NCI-H2081 (cell line): ENCODE measurements around the gene TESK2.
A peak's percentile ranks its signal among the peaks of the same experiment; 100 is the strongest.
"Not testable (repeated sequence)": the region's sequence is repeated elsewhere in the genome, so short reads cannot be mapped to it uniquely, and the experiment has no call there.

ENCODE experiments used
- DNase-seq, 2 experiments: peaks; one replicate each; lab custom pipeline; 2025; lab: John Stamatoyannopoulos, UW

TESK2 gene, protein sequence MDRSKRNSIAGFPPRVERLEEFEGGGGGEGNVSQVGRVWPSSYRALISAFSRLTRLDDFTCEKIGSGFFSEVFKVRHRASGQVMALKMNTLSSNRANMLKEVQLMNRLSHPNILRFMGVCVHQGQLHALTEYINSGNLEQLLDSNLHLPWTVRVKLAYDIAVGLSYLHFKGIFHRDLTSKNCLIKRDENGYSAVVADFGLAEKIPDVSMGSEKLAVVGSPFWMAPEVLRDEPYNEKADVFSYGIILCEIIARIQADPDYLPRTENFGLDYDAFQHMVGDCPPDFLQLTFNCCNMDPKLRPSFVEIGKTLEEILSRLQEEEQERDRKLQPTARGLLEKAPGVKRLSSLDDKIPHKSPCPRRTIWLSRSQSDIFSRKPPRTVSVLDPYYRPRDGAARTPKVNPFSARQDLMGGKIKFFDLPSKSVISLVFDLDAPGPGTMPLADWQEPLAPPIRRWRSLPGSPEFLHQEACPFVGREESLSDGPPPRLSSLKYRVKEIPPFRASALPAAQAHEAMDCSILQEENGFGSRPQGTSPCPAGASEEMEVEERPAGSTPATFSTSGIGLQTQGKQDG

DNA sequence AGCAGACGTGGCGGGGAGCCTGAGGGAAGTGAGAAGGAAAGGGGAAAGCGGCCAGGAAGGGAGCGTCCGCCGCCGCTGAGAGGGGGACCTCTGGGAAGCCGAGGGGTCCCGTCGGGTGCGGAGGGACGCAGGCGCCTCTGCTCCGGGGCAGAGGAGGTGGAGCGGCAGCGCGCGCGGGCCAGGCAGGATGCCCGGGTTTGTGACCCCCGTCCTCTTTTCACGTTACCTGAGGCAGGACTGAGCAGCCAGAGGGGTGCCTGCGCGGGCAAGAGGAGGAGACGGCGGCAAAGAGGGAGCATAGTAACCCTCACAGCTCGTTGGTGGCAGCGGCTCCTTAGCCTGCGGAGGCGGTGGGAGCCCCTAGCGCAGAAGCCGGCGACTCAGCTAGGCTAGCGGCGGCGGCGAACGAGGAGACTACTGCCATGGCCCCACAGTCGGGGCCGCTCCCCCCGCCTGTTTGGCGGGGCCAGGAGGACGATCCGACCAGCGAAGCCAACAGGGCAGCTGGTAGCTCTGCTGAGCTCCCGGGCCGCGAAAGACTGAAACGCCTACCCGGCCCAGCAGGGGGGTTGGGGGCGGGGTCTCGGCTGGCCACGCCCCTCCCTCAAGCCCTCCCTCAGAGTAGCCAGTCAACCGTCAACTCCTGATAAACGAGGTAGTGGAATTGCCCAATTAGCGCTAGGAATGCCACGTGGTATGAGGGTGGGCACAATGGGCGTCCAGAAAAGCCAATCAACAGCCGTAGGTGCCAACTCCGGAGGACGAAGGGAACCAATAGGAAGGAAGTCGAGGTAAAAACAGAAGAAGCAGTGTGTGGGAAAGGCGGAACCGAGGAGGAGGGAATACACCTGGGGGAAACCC, at the start of gene TESK2:
Gene TESK2 (minus strand): TSS at position 538 of the 861 bp plus-strand sequence. CDS start 33,378 bp downstream, outside the sequence.
- DNase-seq = peak; percentile 100

DNA sequence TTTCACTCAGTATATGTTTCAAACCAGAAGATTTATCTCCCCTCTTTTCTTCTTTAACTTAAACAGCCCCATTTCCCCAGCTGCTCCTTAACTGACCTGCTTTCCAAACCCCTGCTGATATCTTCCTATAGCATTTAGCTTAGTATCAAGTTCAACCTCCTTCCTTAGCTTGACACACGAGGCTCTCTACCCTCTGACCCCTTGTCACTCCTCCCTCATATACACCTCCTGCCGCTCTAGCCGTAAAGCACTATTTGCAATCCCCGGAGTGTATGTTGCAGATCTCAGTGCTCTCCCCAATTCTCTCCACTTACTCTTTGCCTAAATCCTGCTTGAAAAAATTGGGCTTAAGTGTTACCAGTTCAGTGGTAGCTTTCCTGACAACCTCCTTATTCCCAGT, 45.9 kb upstream of the TESK2 start:
- no peak for DNase-seq

DNA sequence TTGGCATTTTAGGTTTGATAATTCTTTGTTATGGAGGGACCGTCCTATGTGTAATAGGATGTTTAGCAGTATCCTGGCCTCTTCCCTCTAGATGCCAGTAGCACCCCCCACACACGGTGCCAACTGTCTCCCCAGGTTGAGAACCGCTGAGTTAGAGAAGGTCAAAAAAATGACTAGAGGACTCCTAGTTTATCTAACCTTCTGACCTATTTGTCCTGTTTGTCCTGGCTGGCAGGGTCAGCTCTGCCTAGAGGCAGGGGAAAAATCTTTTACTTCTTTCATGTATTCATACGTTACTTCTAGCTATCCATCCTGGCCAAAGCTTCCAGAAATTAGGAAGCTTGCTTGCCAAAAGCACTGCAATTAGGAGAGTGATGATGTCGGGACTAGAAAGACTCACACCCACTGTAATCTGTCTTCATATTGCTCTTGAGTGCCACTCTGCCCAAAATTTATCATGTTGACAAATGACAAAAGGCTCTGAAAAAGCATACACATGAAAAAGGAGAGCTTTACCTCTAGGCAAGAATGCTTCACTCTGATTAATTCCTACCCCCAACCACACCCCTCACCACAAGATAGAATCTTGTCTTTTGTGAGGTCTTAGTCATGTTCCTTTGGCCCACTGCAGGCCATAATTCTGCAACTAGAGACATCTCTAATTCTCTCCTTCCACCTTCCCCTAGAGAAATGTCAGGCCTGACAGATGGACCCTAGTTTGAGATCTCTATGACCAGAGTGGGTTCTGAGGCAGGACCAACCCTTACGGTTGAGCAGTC, 45.2 kb upstream of the TESK2 start:
- DNase-seq = no peak

DNA sequence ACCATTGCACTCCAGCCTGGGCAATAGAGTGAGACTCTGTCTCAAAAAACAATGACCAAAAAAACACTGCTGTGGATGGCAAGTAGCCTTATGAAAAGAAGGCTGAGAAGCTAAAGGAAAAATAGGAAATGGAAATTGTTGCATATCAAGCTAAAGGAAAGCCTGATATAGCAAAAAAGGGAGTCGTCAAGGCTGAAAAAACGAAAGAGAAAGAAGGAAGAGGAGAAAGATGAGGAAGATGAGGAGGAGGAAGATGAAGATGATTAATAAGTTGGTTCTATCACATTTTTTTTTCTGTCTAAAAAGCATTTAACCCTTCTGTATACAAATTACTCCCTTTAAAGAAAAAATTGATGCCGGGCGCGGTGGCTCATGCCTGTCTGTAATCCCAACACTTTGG, 40.9 kb upstream of the TESK2 start:
- DNase-seq = no peak

DNA sequence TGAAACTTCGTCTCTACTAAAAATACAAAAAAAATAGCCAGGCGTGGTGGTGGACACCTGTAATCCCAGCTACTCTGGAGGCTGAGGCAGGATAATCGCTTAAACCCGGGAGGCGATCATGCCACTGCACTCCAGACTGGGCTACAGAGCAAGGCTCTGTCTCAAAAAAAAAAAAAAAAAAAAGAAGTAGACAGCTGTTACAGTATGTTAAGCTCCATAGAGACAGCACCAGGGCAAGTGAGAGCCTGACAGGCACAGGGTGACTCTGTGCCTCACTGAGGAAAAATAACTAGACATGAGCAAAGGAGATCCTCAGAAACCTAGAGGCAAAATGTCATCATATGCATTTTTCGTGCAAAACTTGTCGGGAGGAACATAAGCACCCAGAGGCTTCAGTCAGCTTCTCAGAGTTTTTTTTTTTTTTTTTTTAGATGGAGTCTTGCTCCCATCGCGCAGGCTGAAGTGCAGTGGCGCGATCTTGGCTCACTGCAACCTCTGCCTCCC, 39.7 kb upstream of the TESK2 start:
- DNase-seq = no peak

DNA sequence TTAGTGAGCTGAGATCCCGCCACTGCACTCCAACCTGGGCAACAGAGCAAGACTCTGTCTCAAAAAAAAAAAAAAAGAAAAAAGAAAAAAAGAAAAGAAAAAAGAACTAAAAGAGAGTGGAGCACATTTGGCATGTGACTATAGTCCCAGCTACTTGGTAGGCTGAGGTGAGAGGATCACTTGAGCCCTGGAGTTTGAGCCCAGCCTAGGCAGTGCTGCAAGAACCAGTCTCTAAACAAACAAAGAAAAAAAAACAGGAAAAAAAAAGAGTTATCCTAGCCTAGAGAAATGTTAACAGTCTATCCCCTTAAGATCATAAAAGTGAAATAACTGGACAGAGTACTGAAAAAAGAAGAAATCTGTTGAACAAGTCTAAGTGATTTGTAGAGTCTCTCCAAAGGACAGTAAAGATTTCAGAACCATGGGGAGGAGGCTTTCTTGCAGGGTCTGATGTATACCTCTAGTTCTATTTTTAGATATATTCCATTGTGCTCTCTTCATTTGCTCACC, 35.2 kb upstream of the TESK2 start:
- DNase-seq = no peak

DNA sequence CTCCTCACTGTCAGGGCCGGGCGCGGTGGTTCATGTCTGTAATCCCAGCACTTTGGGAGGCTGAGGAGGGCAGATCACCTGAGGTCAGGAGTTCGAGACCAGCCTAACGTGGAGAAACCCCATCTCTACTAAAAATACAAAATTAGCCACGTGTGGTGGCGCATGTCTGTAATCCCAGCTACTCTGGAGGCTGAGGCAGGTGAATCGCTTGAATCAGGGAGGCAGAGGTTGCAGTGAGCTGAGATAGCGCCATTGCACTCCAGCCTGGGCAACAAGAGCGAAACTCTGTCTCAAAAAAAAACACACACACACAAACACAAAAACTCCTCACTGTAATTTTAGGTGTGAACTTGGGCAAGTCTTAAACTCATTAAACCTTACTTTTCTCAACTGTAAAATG, 33.0 kb upstream of the TESK2 start:
- not testable (repeated sequence) for DNase-seq

DNA sequence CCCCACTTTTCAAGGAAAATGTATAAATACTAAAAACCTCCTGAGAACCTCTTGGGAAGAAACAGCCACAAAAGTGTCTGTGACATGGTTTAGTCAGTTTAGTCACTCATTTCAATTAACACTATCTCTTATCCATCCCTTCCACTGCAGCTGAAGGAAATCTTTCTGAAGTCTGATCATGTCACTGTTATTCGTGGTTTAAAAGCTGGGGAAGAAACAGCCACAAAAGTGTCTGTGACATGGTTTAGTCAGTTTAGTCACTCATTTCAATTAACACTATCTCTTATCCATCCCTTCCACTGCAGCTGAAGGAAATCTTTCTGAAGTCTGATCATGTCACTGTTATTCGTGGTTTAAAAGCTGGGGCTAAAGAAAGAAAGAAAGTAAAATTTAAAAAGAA, 32.6 kb upstream of the TESK2 start:
- not testable (repeated sequence) for DNase-seq

DNA sequence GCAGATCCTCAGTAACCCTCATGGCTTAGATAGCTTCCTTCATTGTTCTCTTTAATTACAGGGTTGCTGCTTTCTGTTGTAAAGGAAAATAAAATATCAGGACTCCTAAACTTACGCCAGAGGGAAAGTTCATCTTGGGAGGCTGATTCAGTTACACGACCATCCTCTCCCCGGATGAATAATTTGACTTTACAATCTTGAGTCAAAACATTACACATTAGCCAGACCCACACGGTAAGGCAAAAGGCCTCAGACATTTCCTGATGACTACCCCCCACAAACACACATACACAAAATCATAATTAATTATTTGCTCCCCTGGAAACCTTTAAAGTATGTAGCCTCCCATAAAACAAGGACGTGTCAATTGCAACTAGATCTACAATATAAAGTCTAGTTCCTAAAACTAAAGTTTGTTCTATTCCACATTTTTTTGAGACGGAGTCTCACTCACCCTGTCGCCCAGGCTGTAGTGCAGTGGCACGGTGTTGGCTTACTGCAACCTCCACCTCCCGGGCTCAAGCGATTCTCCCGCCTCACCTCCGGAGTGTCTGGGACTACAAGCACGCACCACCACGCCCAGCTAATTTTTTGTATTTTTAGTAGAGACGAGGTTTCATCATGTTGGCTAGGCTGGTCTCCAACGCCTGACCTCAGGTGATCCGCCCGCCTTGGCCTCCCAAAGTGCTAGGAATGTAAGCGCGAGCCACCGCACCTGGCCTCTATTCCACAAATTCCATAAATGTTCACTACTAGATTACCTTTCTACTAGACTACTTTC, 31.6 kb upstream of the TESK2 start:
- DNase-seq = peak in 1 of 2 experiments; percentile 54

DNA sequence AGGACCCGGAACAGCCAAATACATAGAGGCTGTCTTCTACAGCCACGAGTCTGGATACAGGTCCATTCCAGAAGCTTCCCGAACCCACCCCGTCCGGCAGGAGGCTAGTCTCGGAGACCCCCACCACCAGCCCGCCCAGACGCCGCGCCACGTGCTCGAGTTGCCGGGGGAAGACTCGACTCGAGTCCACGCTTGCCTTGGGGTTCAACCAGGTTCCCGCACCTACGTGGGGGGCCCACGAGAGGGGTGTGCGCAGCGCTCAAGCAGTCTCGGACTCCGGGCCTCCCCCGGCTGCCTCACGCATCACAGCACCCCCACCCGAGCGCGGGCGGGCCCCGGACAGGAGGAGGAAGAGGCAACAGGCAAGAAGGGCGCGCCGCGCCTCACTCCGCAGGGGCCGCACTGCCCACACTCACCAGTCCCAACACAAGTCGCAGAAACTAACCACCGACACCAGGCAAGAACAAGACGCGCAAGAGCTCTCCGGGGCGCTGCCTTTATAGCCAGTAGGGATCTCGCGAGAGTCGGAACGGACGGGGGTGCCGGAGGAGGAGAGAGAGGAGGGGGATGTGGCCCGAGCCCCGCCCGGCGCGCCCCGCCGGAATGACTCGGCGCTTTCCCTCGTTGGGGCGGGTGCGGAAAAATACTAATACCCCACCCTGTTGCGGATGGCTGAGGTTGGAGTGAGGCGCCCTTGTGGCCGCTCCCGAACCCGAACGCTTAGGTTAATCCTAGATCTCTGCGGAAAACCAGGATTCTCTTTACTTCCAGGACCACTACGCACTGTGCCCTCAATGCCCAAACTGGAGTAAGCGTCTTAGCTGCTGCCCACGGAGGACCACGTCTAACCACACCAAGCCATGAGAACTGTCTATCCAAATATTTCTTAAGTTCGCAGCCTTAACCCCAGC, 30.7 kb upstream of the TESK2 start, which contains the start of gene PRDX1:
Gene PRDX1 (minus strand): TSS at position 472 of the 911 bp plus-strand sequence. CDS start 2,841 bp downstream, outside the sequence.
- peak; percentile 98 for DNase-seq

DNA sequence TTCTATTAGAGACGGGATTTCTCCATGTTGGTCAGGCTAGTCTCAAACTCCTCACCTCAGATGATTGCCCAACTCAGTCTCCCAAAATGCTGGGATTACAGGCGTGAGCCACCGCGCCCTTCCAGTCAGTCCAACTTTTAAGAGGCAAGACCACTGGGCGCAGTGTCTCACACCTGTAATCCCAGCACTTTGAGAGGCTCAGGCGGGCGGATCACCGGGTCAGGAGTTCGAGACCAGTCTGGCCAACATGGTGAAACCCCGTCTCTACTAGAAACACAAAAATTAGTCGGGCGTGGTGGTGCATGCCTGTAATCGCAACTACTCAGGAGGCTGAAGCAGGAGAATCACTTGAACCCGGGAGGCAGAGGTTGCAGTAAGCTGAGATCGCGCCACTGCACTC, 28.8 kb upstream of the TESK2 start:
- not testable (repeated sequence) for DNase-seq

DNA sequence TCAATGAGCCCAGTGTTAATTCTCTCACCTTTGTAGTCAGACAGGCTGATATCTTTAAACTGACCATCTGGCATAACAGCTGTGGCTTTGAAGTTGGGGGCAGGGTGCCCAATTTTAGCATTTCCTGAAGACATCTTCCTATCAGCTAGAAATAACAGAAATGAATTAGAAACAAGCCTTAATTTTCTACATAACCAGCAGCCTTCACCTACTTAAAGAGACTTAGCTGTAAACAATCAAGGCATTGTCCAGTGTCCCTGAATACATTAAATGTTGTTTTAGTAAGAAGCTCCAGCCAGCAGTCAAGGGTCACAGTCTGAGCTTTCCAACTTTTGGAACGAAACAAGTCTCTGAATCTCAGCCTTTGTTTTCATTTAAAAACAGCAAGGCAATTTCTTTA, 27.9 kb upstream of the TESK2 start:
- no peak for DNase-seq

DNA sequence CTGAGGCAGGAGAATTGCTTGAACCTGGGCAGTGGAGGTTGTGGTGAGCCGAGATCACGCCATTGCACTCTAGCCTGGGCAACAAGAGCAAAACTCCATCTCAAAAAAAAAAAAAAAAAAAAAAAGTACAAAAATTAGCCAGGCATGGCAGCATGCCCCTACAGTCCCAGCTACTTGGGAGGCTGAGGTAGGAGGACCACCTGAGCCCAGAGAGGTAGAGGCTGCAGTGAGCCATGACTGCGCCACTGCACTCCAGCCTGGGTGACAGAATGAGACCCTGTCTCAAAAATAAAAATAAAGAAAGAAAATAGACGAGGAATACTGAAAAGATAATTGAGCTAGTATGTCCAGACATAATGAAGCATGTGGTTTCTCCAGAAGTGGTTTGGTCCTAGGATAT, 27.4 kb upstream of the TESK2 start:
- DNase-seq = not testable (repeated sequence)

DNA sequence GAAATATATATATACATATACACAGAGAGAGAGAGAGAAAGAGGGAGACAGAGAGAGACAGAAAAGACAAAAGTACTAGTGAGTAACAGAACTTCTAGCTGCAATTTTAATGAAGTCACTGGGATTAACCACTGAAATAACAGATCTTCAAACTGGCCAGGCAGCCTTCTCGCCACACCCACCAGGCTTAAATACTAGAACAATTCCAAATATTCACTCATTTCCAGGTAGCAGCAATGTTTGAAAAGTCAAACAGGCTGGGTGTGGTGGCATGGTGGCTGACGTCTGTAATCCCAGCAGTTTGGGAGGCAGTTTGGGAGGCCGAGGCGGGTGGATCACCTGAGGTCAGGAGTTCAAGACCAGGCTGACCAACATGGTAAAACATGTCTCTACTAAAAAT, 25.5 kb upstream of the TESK2 start:
- DNase-seq = no peak

DNA sequence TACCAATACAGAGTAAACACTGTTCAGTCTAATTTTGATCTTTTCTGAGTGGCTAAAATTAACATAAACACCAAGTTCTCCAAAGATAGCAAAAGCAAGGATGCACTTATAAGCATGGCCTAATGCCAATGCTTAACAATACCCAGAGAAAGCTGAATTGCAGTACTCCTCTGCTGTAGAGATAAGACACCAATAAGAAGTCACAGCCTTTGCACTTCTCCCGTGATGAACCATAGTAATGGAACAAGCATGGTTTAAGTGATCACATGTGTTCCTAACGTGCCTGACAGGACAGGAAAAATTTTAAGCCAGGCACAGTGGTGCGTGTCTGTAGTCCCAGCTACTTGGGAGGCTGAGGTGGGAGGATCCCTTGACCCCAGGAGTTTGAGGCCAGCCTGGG, 25.1 kb upstream of the TESK2 start:
- DNase-seq = no peak

DNA sequence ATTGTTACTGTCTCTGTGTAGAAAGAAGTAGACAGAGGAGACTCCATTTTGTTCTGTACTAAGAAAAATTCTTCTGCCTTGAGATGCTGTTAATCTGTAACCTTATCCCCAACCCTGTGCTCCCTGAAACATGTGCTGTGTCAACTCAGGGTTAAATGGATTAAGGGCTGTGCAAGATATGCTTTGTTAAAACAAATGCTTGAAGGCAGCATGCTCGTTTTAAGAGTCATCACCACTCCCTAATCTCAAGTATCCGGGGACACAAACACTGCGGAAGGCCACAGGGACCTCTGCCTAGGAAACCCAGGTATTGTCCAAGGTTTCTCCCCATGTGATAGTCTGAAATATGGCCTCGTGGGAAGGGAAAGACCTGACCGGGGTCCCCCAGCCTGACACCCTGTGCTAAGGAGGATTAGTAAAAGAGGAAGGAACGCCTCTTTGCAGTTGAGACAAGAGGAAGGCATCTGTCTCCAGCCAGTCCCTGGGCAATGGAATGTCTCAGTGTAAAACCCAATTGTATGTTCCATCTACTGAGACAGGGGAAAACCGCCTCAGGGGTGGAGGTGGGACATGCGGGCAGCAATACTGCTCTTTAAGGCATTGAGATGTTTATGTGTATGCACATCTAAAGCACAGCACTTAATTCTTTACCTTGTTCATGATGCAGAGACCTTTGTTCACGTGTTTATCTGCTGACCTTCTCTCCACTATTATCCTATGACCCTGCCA, 22.7 kb upstream of the TESK2 start:
- DNase-seq = not testable (repeated sequence)

DNA sequence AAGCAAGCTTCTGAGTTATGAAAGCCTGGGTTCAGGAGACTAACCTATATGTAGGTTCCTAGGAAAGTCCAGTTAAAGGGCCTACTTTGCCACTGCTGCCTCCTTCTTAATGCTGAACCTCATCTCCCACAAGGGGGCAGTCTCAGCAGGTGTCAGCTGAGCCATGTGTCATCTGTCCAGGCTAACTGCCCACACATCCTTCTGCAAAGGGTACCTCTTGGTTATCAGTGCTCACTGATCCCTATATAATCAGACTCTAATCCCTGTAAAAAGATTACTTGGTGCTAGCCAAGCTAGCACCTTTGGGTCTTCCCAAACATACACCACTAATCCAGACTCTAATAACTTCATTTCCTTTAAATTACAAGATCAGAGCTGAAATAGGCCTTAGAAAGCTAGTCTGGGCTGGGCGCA, 21.7 kb upstream of the TESK2 start:
- DNase-seq = peak; percentile 57 to 69

DNA sequence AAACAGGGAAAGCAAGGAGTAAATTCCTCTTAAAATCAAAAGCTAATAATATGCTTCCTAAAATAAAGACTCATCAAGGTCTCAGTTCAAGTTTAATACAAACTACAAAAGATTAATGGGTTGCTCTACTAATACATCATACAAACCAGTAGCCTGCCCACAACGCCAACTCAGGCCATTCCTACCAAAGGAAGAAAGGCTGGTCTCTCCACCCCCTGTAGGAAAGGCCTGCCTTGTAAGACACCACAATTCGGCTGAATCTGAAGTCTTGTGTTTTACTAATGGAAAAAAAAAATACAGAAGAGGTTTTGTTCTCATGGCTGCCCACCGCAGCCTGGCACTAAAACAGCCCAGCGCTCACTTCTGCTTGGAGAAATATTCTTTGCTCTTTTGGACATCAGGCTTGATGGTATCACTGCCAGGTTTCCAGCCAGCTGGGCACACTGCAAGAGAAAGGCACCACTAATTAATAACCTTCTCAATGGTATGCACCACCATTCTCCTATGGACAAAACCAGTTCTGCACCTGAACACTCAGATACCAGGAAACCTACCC, 20.1 kb upstream of the TESK2 start:
- DNase-seq = no peak
